ENCODE data around the gene SS18.

SS18 gene

GRCh38 chr18:25974630-25975077 lies 115.8 kb downstream of the SS18 start:
- H3K4me3 ChIP-seq (ENCODE audit: low read depth, low read length) = no peak overlapping the region
- TF ChIP-seq, protein P1, sequence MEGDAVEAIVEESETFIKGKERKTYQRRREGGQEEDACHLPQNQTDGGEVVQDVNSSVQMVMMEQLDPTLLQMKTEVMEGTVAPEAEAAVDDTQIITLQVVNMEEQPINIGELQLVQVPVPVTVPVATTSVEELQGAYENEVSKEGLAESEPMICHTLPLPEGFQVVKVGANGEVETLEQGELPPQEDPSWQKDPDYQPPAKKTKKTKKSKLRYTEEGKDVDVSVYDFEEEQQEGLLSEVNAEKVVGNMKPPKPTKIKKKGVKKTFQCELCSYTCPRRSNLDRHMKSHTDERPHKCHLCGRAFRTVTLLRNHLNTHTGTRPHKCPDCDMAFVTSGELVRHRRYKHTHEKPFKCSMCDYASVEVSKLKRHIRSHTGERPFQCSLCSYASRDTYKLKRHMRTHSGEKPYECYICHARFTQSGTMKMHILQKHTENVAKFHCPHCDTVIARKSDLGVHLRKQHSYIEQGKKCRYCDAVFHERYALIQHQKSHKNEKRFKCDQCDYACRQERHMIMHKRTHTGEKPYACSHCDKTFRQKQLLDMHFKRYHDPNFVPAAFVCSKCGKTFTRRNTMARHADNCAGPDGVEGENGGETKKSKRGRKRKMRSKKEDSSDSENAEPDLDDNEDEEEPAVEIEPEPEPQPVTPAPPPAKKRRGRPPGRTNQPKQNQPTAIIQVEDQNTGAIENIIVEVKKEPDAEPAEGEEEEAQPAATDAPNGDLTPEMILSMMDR (conservative IDR thresholded peaks at IDR 0.05; ENCODE audit: low read depth, low read length) = no peak
- DNase-seq (ENCODE audit: low read depth) = peak; percentile 9

All from choroid plexus epithelial cell (primary cell).